Erythroblast (primary cell): Measurements from ENCODE around the gene ALAS1.
A peak's percentile ranks its signal among the peaks of the same experiment; 100 is the strongest.

Source experiments
- GATA1 ChIP-seq: IDR thresholded peaks from 2 replicates; pipeline ENCODE4 v1.6.1; 2011; ENCODE audit warnings: low read depth, mild to moderate bottlenecking, control low read depth, low read length, moderate library complexity
- POLR2A ChIP-seq: IDR thresholded peaks from 2 replicates; pipeline ENCODE4 v1.6.1; 2011; ENCODE audit warnings: mild to moderate bottlenecking, low read length

- peak; percentile 79 for TF ChIP-seq POLR2A
- TF ChIP-seq GATA1: no peak
These were observed 43.5 kb upstream of the ALAS1 start, which contains the start of gene POC1A for GRCh38 chr3:52154135-52155094.
